SW480 (cell line): ENCODE results near the gene MUL1.

Experiments
- DNase-seq: peaks from one replicate; pipeline ENCODE4 v3.0.0-alpha.2; 2016; ENCODE audit warnings: low spot score

MUL1 gene

DNA sequence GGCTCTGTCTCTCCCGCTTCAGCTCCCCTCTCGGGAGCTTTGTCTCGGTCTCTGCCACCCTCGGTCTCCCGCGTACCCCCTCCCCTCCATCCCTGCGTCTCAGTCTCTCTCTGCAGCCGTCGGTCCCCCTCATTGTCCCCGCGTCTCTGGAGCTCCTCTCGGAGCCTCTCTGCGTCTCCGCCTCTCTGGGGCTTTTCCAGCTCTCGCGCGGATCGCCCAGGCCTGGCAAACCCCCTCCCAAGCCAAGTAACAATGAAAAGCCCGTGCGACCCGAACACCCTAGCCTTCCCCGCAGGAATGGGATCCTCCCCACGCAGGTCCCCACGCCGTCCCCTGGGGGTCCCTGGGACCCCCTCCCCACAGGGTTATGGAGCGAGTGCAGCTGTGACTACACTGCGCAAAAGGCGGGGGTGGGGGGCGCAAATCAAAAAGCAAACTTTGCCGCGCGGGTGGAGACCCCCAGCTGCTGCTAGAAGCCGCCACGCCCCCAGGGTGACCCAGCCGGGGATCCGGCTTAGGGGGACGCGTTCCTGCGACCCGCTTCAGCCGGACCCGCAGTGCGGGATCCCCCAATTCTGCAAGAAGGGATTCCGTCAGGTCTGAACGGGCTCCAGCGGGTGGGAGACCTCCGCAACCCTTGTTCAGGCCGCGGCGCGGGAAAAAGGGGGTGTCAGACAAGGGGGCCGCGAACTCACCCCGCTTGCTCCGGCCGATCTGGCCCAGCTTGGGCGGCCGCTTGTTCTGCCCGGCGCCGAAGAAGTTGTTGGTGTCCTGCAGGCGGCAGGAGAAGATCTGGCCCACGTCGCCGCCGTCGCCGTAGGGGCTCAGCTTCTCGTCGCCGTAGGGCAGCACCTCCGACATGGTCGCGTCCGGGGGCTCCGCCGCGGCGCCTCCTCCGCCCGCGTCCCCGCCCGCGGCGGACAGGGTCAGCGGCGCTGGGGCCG lies 23.2 kb downstream of the MUL1 start:
- no peak for DNase-seq

DNA sequence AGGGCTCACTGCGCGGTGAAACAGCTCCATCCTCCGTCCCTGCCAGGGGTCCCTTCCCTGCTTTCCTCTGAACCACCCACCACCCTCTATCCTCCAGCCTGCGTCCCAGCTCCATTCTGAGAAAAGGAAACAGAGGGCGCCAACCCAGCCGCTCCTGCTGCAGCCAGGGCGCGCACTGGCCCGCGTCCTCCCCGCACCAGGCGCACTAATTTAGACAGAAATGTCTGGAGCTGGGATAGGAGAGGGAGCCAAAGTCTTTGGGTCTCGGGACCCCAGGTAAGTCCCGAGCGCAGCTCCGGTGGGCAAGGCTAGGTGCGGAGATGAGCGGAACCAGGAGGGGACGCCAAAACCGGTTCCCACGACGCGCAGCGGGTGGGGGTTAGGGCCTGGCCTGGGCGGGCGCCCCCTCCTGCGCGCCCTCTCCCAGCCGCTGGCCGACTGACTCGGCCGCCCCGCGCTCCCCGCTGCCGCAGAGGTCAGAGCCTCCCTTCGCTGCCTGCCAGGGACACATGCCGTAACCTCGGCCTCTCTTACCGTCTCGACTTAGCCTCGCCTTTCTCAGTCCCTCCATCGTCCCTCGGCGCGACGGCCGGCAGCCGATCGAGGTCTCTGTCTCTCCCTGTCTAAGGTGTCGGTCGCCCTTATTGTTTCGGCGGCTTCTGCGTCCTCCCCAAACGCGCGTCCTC lies 24.0 kb downstream of the MUL1 start:
- no peak for DNase-seq

DNA sequence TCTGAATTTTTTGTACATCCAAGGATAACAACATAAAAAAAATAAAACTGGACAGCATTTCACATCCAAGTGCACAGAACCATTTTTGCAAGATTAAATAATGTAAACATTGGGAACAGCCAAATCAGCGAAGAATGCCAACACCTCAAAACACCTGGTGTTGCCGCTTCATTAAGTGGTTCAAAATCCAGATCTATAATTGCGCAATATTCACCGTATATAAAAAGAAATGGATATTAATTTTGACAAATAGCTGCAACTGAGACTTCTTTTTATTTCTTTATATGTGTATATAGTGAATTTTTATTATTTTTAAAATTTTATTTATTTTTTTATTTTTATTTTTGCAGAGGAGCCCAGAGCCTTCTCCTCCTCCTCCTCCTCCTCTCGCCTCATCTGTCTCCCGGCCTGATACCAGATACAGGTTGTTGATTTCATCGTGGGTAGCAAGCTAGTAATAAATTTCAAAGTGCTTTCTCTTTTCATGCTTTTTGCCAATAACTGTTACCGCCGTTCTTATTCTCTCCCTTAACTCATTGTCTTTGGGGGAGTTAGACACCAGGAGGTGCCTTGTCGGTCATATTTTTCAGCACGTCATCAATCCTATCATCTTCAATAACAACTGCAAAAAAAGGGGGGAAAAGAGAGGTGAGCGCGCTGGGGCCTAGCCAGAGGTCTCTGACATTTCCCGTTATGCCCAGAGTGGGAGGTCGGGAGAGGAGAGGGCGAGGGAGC lies 24.7 kb downstream of the MUL1 start:
- no peak for DNase-seq

DNA sequence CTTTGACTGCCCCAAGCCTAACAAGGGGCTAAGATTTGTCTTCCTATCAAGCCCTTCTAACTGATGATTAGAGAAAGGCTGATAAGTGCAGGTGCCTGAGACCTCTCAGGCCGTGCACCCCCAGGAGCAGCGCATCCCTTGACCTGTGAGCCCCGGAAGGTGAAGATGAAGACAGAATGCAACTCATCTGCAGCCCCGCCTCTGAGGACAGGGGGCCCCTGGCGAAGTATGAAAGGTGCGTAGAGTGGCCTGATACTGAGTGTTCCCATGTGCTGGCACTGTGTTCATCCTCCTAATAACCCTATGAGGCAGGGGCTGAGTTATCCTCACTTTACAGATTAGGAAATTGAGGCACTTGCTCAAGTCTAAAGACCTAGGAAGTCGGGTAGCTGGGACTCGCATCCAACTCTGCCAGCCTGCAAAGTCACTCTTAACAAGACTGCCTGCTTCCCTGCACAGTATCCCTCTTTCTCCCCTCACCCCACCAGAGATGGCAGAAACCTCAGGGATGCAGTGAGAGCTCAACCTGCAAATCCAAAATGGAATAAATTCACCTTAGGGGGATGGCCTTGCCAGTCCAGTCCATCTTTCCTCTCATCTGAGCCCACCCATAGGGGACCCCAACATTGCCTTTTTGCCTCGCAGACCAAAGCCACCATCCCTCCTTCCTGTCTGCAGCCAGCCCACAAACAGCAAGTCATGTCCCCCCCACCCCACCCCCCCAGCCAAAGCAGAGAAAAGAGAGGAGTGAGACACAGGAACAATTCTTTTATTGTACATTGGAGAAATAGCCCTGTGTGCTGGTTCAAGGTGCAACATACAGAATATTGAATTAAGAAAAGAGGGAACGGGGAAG lies 26.1 kb downstream of the MUL1 start:
- DNase-seq: no peak

DNA sequence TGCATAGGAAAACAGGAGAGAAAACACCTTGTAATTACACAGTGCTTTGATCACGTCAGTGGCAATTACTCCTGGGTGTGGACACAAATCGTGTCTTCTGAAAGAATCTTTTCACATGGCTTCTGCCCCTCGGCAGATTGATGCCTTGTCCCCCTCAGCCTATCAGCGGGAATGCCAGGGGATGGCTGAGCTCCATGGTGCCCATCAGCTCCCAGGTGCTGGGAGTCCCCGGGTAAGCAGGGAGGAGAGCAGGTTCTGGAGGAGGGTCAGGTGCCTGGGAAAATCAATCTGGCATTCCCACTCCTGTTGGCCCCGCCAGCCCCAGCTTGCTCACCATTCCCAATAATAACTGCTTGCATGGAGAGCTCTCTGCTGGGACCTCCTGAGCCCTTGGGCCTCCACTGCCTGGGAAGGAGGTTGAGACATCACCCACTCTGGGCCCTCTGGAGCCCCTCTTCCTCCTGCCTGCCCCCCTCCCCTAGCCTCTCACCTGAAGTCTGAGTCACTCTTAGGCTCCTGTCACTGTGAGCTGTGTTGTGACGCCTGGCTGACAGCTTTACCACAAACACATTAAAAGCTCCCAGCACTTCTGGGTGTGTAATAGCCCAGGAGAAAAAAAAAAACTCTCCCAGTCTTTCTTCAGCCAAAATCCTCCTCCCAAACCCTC lies 26.9 kb downstream of the MUL1 start:
- DNase-seq: peak; percentile 78

DNA sequence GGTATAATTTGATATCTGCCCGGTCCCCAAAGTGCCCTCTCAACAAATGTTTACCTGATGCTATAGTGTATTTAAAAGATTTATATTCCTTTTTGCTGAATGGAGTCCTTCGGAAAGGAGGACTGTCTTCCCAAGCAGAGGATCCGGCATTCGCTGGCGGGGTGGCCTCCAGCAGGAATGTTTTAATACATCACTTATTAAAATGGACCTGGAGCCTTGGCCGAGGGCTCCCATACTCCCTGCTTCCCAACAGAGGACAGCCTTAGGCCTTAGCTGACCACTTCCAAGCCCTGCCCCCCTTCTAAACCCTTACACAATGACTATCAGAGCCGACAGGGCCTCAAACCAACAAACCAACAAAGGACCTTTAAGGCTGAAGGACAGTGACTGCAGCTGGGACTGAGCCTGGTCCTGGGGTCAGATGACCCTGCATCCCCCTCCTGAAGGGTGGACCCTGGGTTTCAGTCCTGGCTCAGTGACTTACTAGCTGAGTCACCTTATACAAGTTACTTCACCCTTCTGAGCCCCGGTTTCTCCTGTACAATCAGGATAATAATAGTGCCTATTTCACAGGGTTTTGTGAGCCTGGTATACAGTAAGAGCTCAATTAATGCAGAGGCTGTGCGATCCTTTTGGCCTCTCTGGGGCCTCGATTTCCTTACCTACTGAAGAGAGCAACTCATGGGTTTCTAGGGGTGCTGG lies 27.6 kb downstream of the MUL1 start:
- DNase-seq: peak; percentile 57

DNA sequence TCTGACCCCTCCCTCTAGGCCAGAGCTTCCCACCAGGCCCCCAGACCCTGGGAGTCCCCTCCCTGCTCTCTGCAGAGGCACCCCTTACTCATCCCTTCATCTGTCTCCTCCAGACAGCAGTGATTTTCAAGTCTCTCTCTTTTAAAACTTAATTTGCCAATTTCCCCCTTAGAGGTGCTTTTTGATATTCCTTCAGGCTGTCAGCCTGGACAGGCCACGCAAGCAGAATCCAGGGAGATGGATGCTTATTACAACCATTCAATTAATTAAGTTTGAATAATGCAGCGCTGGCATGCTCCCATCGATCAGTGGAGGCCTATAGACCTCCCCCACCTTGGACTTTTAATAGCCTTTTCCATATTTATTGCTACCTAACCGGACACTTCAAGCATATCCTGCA lies 28.1 kb downstream of the MUL1 start:
- DNase-seq: no peak

DNA sequence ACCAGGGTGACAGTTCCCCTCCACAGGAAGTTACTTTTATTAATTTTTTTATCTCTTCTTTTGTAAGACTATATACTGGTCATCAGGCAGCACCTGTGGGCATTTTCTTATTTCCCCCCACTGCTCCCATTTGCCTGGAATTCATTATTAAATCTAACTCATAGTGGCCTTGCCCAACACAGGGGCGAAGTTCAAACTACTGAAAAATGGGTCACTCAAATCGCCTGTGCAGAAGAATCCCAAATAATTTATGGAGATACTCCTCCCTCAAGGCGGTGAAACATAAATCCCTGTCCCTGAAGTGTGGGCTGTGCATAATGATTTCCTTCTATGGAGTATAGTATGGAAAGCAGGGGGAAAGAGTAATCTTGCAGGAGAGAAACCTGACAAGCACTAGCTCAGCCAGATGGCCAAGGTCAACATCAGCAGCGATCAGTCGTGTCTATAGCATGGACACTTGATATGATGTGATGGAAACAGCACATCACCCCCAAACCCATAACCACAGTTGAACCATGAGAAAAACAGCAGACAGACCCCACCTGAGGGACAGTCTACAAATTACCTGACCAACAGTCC lies 29.8 kb downstream of the MUL1 start:
- no peak for DNase-seq

DNA sequence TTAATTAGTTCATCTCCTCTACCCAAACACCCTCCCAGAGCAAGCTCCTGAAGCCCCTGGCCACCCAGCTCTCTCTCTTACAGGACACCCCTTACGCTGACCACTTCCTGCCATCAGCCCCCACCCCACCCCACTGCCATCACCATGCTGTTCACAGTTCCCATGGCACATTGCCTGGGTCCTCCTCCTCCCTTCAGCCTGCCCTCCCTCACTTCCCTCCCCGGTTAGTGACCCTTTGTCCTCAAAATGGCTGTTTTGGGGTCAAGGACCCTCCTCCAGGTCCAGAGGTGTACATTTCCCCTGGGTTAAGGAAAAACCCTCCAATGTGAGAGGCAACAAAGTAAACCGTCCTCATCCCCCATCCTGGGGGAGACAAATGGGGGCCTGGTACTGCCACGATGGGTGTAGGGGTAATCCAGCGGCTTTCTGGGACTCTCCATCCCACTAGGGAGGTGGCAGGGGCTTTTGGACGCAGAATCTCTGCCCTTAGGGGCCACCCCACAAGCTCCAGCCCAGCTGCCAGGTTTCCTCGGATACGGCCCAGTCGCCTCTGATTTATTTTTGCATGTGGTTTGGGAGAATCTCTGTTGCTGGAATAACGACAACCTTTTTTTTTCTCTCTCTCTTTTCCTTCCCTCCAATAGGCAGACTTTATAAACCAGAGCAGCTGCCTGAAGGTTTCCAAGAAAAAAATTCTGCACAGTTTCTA lies 30.4 kb downstream of the MUL1 start:
- no peak for DNase-seq

DNA sequence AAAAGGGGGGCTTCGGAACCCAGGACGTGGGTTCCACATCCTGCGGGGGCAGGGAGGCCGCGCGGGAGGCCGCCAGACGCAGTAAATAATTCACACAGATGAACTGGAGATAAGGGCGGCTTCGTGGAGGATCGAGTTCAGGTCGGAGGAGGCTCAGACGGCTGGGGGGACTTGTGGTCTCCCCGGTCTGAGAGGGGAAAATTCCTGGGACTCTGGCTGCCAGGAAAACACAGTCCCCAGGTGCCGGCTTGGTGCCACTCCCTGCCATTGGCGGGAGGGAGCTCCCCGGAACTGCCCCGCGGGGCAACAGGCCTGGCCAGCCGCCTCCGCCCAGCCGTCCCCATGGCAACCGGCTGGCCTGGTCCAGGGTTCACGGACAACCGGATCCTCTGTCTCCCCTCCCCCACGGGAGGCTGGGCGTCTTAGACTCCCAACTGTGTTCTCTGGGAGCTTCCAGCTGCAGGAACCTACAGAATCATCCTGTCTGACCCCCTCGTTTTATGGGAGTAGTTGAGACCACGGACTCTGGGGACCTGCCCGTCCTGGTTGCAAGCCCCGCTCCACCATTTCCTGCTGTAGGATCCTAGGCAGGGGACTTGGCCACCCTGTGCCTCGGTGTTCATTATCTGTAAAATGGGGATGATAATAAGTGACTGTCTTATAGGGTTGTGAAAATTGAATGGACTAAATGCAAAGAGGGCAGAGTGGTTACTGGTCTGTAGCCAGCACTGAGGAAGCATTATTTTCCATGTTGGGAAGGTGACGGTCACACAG lies 31.5 kb downstream of the MUL1 start:
- DNase-seq: peak; percentile 74

DNA sequence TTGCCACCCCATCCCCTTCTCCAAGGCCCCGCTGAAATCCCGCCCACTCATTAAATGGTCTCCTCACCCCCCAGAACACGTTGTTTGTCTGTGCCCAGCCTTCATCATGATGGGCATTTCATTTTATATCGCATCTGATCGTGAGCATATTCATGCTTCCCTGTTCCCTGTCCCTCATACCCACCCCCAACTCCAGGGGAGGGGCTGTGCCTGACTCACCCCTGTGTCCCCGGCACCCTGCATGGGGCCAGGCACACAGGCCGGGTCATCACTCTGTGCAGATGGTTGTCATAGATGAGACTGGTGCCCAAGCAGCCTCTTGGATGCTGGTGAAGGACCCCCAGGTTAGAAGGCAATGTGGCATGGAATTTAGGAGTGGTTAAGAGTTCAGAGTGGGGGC lies 33.0 kb downstream of the MUL1 start:
- DNase-seq: no peak

DNA sequence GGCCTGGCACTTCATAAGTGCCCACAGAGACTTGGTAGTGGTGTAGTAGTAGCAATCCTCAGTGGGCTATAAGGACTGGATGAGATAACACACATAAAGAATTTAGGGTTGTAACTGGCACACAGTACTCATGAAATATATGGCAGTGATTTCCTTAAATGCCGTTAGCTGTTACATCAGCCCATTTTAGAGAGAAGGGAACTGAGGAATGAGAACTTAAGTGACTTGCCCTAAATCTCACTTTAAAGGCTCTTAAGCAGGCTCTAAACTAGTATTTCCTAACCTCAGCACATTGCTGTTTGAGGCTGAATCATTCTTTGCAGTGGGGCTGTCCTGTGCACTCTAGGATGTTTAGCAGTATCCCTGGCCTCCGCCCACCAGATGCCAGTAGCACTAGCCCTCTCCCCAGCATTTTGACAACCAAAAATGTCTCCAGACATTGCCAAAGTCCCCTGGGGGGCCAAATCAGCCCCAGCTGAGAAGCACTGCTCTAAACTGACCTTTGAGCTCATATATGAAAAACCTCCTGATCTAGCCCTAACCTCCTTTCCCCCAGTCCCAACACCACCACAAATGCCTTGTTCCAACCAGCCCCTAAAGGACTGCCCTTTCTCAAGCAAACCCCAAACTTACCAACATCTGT lies 33.5 kb downstream of the MUL1 start:
- DNase-seq: no peak

DNA sequence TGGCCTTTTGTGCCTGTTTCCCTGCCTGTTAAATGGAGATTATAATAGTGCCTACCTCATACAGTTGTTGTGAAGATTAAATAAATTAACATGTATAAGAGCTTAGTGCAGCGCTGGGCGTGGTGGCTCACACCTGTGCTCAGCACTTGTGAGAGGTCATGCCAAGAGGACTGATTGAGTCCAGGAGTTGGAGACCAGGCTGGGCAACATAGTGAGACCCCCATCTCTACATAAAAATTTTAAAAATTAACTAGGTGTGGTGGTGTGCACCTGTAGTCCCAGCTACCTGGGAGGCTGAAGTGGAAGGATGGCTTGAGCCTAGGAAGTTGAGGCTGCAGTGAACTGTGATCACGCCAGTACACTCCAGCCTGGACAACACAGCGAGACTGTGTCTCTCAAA lies 34.1 kb downstream of the MUL1 start:
- no peak for DNase-seq

DNA sequence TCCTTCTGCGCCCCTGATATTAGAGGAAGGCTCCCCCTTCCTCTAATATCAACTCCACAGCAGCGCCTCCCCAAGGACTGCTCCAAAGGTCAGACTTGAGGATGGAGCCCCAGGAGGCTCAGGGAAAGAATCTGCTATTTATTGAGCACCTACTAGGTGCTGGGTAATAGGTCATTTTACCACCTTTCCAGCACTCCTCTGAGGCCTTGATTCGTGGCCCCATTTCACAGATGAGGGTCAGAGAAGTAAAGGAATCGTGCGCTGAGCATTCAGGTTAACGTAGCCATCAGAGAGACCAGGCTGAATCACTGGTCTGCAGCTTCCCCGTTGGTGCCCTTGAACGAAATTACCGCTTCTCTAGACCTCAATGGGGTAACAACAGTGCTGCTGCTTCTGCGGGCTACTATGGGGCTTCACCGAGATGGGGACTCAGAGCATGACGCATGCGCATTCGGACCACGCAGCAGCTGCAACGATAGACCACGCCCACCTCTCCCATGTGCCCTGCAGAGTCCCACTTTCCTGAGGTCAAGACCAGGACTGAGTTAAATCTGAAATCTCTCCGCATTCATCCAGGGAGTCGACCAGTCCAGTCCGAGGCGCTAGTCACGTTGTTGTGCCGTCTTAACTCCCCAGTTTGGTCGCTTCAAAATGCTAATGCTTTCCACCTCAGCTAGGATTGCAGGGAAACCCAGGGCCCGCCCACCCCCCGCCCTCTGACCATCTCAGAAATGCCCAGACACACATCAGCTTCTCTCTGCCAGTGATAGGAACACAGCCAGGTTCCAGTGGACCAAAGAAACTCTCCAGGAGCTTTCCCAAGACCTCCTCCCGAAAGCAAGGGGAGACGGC lies 34.9 kb downstream of the MUL1 start:
- DNase-seq: no peak

DNA sequence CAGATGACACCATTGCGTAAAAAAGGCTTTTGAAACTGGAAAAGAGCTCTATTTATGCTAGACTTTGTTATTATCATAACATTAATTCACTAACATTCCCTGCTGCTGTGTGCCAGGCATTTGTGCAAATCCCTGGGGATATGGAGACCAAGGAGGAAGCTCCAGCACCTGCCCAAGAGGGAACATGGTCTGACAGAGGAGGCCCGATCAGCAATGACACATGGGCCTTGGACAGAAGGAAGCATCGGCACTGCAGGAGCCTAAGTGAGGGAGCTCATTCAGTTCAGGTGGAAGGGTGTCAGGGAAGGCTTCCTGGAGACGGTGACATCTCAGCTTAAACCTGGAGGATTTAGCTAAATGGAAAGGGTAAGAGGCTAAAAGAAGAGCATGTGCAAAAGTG lies 35.8 kb downstream of the MUL1 start:
- no peak for DNase-seq

DNA sequence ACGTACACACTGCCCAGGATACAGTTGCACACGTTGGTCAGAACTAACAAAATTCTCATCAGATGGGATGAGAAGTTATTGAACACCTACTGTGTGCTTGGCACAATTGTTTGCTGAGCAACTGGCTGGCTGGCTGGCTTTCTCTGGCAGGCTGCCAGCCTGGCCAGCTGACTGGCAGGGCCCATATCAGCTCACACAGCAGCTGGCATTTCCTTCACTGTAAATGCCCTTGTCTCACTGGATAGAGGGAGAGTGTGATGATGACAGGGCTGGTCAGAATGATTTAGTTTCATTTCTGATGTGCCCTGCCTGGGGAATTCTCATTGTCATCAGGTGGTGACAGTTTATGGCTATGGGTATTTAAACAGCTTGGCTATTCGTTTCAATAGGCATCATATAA lies 37.8 kb downstream of the MUL1 start:
- DNase-seq: peak; percentile 73

DNA sequence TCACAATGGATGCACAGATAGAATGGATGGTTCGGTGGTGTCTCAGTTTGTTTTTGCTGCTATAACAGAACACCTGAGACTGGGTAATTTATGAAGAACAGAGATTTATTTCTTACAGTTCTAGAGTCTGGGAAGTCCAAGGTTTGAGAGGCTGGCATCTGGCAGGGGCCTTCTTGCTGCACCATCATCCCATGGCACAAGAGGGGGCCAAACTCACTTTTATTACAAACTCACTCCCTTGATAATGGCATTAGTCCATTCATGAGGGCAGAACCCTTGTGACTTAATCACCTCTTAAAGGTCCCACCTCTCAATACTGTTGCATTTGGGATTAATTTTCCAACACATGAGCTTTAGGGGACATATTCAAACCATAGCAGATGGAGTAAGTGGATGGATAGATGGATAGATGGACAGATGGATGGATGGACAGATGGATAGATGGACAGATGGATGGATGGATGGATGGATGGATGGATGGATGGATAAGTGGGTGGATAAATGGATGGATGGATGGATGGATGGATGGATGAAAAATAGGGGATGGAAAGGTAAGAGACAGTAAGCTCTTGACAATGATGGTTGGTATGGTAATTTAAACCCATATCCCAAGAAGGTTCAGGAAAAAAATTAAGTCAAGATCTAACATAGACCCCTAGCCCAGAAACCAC lies 38.4 kb downstream of the MUL1 start:
- peak; percentile 52 for DNase-seq
